ENCODE results near the gene MMP8. TPM values are rescaled to one million over a fixed set of nuclear protein-coding genes. Genes with fewer than 3 reads are reported as not detected.

MMP8 gene
- total and polyA plus RNA-seq, 2 donors from 2014 or later, result 0.16 TPM; not detected in 1

DNA sequence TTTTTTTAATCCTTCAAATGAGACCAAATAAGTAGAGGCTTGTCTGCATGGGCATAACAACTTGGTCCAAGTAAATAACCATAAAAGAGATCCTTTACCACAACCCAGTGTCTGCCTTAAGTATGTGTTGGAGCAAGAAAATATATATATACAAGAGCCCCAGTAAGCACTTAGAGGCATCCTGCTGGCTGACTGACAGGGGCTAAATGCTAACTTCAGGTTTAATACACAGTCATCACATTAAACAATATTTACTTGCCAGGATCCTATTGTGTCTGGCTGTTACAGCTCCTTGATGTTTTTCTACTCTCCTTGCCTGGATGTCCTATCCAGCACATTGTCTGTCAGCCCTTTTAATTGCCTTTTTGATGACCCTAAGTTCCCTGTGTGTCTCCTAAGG is 62.1 kb downstream of the MMP8 start:
- Histone ChIP-seq H3K36me3 (ENCODE audit: control insufficient read depth in 2 of 3, insufficient read depth in 3 of 3, low read length in 3 of 3) (no peaks in the 10 kb centered on the region), H3K27ac (ENCODE audit: low read depth in 2 of 2, low read length in 2 of 2) (no peak overlapping the region), H3K9ac (ENCODE audit: low read length in 3 of 3) (no peak overlapping the region), H3K4me1 (ENCODE audit: control insufficient read depth in 2 of 3, insufficient read depth in 2 of 3, low read depth in 1 of 3, low read length in 3 of 3) (no peaks in the 10 kb centered on the region), H3K27me3 (ENCODE audit: control insufficient read depth, insufficient read depth, low read length) (no peaks in the 10 kb centered on the region), H3K9me3 (ENCODE audit: control insufficient read depth in 2 of 3, insufficient read depth in 1 of 3, low read length in 3 of 3) (no peaks in the 10 kb centered on the region), H3K4me3 (ENCODE audit: low read length in 3 of 3) (no peak overlapping the region)
- DNase-seq (no peak), FAIRE-seq (no peak)
- intact Hi-C loops (cut with DNase I), result no loop called here
- TF ChIP-seq, protein P1, sequence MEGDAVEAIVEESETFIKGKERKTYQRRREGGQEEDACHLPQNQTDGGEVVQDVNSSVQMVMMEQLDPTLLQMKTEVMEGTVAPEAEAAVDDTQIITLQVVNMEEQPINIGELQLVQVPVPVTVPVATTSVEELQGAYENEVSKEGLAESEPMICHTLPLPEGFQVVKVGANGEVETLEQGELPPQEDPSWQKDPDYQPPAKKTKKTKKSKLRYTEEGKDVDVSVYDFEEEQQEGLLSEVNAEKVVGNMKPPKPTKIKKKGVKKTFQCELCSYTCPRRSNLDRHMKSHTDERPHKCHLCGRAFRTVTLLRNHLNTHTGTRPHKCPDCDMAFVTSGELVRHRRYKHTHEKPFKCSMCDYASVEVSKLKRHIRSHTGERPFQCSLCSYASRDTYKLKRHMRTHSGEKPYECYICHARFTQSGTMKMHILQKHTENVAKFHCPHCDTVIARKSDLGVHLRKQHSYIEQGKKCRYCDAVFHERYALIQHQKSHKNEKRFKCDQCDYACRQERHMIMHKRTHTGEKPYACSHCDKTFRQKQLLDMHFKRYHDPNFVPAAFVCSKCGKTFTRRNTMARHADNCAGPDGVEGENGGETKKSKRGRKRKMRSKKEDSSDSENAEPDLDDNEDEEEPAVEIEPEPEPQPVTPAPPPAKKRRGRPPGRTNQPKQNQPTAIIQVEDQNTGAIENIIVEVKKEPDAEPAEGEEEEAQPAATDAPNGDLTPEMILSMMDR (IDR thresholded peaks at IDR 0.05; ENCODE audit: borderline replicate concordance, extremely low read depth, insufficient read depth), result no peak

Other genes with a start within 250 kb of the MMP8 start
- 1,380 TPM for gene MMP7, start 194.2 kb downstream of the MMP8 start, total RNA-seq
- gene MMP7, start 194.2 kb downstream of the MMP8 start, polyA plus RNA-seq (ENCODE audit: insufficient read depth, low read depth, low replicate concordance), result 101 TPM
- not detected for gene MMP20, start 99.6 kb downstream of the MMP8 start, total RNA-seq
- gene MMP20, start 99.6 kb downstream of the MMP8 start, polyA plus RNA-seq (ENCODE audit: insufficient read depth, low read depth, low replicate concordance), result not detected
- not detected for gene MMP27, start 19.2 kb downstream of the MMP8 start, total RNA-seq
- not detected for gene MMP27, start 19.2 kb downstream of the MMP8 start, polyA plus RNA-seq (ENCODE audit: insufficient read depth, low read depth, low replicate concordance)
- gene MMP10, start 55.7 kb upstream of the MMP8 start, total RNA-seq, result not detected
- 0.22 TPM for gene MMP10, start 55.7 kb upstream of the MMP8 start, polyA plus RNA-seq (ENCODE audit: insufficient read depth, low read depth, low replicate concordance)
- gene MMP1, start 73.2 kb upstream of the MMP8 start, total RNA-seq, result 0.82 TPM
- gene MMP1, start 73.2 kb upstream of the MMP8 start, polyA plus RNA-seq (ENCODE audit: insufficient read depth, low read depth, low replicate concordance), result 0.26 TPM
- gene MMP3, start 118.7 kb upstream of the MMP8 start, total RNA-seq, result 0.44 TPM
- gene MMP3, start 118.7 kb upstream of the MMP8 start, polyA plus RNA-seq (ENCODE audit: insufficient read depth, low read depth, low replicate concordance), result not detected
- gene MMP12, start 150.0 kb upstream of the MMP8 start, total RNA-seq, result not detected
- gene MMP12, start 150.0 kb upstream of the MMP8 start, polyA plus RNA-seq (ENCODE audit: insufficient read depth, low read depth, low replicate concordance), result not detected
- not detected for gene MMP13, start 230.8 kb upstream of the MMP8 start, total RNA-seq
- gene MMP13, start 230.8 kb upstream of the MMP8 start, polyA plus RNA-seq (ENCODE audit: insufficient read depth, low read depth, low replicate concordance), result not detected